HG03095 (cell line): ENCODE results near the gene ZNF562.

ENCODE experiments used
- ATAC-seq: cut with Tn5 transposase; IDR thresholded peaks from one replicate; pipeline ENCODE4 v1.9.1; 2021; ENCODE audit warnings: moderate library complexity; ENCODE audit not compliant: unreplicated experiment

ZNF562 gene

DNA sequence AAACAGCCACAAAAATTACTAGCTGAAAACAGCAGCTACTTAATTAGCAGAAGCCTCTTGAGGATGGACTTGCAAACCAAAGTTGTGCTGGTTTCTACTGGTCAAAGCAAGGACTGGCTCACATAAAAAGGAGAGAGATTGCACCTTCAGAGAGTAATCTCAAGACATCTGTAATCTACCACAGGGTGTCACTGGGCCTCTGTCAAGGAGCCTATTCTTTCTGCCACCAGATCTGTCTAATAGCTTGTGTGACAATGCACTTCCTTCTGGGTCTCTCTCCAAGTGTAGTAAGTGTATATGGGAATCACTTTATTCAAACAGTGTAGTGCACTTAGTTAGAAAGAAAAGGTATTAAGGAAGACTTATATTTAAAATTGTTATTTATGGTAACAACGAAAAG, 29.4 kb downstream of the ZNF562 start:
- no peak for ATAC-seq

DNA sequence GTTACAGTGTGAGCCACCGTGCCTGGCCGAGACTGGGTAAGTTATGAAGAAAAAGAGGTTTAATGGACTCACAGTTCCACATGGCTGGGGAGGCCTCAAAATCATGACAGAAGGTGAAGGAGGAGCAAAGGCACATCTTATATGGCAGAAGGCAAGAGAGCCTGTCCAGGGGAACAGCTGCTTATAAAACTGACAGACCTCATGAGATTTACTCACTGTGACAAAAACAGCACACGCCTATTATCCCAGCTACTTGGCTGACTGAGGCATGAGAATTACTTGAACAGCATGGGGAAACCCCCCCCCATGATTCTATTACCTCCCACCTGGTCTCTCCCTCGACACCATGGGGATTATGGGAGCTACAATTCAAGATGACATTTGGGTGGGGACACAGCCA, 30.4 kb downstream of the ZNF562 start:
- no peak for ATAC-seq

DNA sequence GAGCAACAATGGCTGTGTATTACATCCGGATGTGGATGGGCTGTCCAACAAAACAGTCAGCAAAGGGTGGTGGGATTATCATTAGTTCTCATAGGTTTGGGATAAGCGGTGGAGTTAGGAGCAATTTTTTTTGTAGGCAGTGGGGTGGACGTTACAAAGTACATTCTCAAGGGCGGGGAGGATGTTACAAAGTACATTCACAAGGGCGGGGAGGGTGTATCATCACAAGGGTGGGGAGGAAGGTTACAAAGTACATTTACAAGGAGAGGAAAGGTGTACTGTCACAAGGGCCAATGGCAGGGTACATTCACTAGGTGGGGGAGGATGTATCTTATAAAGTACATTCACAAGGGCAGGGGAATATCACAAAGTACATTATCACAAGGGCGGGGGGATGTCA, 33.1 kb downstream of the ZNF562 start:
- no peak for ATAC-seq

DNA sequence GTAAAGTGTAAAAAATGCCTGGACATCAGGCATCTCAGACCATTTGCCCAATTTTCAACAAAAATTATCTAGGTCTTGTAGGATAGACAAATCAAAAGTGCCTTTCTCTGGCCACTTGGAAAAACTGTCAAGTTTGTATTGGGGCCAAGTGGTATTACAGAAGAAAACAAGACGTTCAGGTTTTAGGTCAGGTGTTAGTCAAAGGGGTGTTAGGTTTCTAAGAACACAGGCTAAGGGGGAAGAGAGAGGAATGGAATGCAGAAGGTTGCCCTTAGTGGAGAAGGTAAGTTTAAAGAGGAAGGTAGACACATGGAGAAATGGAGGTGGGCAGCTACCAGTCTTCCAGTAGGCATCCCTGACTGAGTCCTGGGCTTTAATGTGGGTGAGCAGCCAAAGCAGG, 33.9 kb downstream of the ZNF562 start:
- ATAC-seq: no peak

DNA sequence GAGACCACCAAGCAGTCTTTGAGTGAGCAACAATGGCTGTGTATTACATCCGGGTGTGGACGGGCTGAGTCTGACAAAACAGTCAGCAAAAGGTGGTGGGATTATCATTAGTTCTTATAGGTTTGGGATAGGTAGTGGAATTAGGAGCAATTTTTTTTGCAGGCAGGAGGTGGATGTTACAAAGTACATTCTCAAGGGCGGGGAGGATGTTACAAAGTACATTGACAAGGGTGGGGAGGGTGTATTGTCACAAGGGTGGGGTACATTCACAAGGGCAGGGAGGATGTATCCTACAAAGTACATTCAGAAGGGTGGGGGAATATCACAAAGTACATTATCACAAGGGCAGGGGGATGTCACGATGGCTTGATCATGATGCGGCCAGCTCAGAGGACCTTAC, 38.9 kb downstream of the ZNF562 start:
- ATAC-seq: no peak

DNA sequence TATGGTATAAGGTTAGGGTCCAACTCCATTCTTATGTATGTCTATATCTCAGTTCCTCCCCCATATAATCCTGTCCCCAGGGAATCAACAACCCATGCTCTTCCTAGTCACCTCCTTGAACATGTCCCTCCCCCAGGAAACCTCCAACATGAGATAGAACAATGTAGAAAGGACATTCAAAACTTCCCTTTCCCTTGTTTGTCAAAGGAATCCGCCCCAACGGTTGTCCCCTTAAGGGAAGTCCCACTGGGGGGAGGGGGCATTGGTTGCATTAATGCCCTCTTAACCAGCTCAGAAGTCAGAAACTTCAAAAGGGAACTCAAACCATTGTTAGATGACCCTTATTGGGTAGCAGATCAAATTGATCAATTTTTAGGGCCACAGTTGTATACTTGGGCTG, 47.0 kb downstream of the ZNF562 start:
- ATAC-seq: no peak

DNA sequence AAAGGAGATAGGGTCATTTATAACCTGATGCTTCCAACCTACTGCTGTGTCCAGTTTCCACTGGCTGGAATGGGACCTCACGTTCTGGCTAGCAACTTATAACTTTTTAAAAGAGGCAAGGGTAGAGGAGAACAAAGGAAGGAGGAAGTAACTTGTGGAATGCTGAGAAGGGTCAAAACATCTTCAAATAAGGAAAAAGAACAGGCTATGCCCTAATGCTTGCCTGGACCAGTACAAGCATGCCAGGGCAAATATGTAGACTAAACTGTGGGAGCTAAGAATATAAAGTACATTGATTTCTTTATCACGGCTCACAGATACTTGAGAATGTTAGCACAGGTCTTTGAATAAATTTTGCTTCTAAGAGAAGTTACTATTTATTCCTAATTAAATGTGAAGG, 52.4 kb downstream of the ZNF562 start:
- ATAC-seq: no peak

DNA sequence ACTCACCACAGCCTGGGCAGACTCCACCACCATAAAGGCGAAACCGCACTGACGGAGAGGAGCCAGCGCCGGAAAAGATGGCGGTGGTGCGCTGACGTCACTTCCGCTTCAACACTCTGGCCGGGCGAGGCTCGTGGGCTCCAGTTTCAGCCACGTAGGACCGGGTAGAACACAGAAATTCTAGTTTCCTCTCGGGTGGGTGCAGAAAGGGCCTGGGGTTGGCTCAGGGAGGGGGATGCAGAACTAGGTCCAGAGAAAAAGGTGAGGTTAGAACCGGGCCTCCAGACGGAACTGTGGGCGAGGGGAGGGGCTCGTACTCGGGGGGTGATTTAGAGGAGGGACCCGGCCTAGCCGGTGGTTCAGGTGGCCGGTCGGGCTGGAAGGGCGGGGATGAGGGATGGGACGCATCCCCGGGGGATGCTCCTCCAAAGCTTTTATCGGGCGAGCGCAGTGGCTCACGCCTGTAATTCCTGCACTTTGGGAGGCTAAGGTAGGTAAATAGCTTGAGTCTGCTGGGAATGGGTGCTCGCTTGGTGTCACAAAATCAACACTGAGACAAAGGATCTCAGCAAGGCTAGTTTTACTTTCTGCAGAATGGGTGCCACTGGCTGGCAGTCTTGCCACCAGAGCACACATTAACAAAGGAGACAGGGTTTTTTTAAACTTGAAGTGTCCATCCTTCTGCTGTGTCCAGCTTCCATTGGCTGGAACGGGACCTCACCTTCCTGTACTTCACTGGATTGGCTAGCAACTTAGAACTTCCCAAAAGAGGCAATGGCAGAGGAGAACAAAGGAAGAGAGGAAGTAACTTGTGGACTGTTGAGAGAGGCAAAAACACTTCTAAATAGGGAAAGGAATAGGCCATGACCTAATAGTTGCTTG, 53.5 kb downstream of the ZNF562 start, which contains the start of gene ZNF561:
TSS of gene ZNF561 (minus strand) at position 77 of the 882 bp plus-strand sequence. CDS start 1,776 bp downstream, outside the sequence.
- no peak for ATAC-seq

DNA sequence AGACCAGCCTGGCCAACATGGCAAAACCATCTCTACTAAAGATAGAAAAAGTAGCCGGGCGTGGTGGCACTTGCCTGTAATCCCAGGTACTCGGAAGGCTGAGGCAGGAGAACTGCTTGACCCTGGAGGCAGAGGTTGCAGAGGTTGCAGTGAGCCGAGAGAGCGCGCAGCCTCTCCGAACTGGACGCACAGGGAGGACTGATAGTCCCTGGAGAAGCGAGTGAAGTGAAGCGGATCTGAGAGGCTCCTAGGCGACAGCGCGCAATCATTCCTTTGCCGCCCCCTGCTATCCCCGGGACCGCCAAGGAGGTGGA, 54.1 kb downstream of the ZNF562 start:
- ATAC-seq: no peak

DNA sequence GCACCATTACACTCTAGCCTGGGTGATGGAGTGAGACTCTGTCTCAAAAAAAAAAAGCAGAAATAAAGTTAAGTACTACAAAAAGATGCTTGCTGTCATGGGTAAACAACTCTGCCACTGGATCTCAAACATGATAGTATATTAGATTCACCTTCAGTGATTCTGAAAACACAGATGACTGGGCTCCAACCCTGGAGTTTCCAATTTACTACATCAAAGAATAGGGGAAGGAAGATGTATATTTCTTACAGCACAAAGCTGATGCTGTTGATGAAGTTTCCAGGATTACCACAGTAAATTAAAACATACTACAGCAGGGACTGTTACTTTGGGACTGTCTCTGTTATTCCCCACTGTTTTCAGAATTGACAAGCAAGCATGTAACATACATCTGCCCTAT, 59.1 kb downstream of the ZNF562 start:
- no peak for ATAC-seq

DNA sequence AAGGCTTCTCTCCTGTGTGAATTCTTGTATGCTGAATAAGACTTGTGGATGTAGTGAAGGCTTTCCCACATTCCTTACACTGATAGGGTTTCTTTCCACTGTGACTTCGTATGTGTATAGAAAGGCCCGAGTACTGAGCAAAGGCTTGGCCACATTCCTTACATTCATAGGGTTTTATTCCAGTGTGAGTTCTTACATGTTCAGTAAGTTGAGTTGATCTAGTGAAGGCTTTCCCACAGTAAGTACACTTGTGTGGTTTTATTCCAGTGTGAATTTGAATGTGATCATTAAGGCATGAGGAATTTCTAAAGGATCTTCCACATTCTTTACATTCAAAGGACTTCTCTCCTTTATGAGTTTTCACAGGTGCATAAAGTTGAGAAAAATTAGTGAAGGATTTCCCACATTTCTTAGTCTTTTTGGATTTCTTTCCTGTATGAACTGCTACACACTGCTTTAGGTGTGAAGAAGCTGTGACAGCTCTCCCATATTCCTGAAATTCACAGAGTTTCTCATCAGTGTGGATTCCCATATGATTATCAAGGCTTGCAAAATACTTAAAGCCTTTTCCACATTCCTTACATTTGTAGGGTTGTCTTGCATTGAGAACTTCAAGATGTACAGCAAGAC, 64.3 kb downstream of the ZNF562 start:
- ATAC-seq: no peak

DNA sequence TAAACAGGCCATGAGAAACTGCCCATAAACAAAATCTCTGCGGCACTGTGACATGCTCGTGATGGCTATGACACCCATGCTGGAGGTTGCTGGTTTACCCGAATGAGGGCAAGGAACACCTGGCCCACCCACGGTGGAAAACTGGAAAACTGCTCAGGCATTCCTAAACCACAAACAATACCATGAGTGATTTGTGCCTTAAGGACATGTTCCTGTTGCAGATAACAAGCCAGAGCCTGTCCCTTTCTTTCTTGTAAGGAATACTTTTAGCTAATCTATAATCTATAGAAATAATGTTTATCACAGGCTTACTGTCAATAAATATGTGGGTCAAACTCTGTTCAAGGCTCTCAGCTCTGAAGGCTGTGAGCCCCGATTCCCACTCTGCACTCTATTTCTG, 66.0 kb downstream of the ZNF562 start:
- no peak for ATAC-seq

DNA sequence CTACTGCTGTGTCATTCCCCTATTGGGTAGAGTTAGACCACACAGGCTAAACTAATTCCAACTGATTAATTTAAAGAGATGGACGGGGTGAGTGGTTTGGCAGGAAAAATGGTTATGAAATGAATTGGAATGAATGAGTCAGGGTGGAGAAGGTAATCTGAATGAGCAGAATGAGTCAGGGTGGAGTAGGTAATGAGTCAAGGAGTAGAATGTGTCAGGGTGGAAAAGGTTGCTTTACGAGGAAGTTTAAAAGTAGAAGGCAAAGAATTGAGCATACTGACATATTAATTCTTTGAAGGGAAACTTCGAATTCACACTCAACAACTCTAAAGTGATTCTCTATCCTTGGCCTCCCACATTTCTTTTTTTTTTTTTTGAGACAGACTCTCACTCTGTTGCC, 77.9 kb downstream of the ZNF562 start:
- no peak for ATAC-seq
